Neural progenitor cell (in vitro differentiated cells): ENCODE data around the gene PRKCE. TPM values are rescaled to one million over a fixed set of nuclear protein-coding genes. Genes with fewer than 3 reads are reported as not detected.

Experiments
- DNase-seq: peaks from one replicate; pipeline ENCODE4 v3.0.0-alpha.2; 2016; ENCODE audit warnings: low spot score
- H2AFZ ChIP-seq: fragments of 200-600 bp; sonication (generic); replicated peaks from 2 replicates; pipeline ENCODE4 v1.6.1; 2016; ENCODE audit warnings: antibody characterized with exemption
- H3F3A ChIP-seq: fragments of 200-600 bp; sonication (generic); 2 replicates; pipeline ENCODE4 v1.6.1; 2016; ENCODE audit warnings: antibody characterized with exemption, low read depth
- H3K27ac ChIP-seq: fragments of 200-600 bp; sonication (generic); 2 replicates; pipeline ENCODE4 v1.5.1; 2016; ENCODE audit warnings: mild to moderate bottlenecking
- H3K27me3 ChIP-seq: fragments of 200-600 bp; sonication (generic); 2 replicates; pipeline ENCODE4 v1.6.1; 2016; ENCODE audit warnings: mild to moderate bottlenecking, moderate library complexity
- H3K36me3 ChIP-seq: fragments of 200-600 bp; sonication (generic); 2 replicates; pipeline ENCODE4 v1.5.1; 2016
- H3K4me1 ChIP-seq: fragments of 200-600 bp; sonication (generic); 2 replicates; pipeline ENCODE4 v1.6.1; 2016; ENCODE audit warnings: mixed run types
- H3K4me2 ChIP-seq: fragments of 200-600 bp; sonication (generic); 2 replicates; pipeline ENCODE4 v1.6.1; 2016
- H3K4me3 ChIP-seq: fragments of 200-600 bp; sonication (generic); 2 replicates; pipeline ENCODE4 v1.5.1; 2016
- H3K79me2 ChIP-seq: fragments of 200-600 bp; sonication (generic); 2 replicates; pipeline ENCODE4 v1.6.1; 2016; ENCODE audit warnings: low read depth
- H3K9ac ChIP-seq: fragments of 200-600 bp; sonication (generic); 2 replicates; pipeline ENCODE4 v1.6.1; 2016
- H3K9me3 ChIP-seq: fragments of 200-600 bp; sonication (generic); 2 replicates; pipeline ENCODE4 v1.5.1; 2016; ENCODE audit warnings: low read depth
- H4K20me1 ChIP-seq: fragments of 200-600 bp; sonication (generic); 2 replicates; pipeline ENCODE4 v1.6.1; 2016; ENCODE audit warnings: low read depth
- H3K27ac Mint-ChIP-seq: 3 replicates; pipeline ENCODE4 v1.8.0; 2021; ENCODE audit warnings: mixed read lengths
- H3K27me3 Mint-ChIP-seq: 2 replicates; pipeline ENCODE4 v1.8.0; 2022; ENCODE audit warnings: low read depth, mild to moderate bottlenecking, inconsistent platforms, moderate library complexity, mixed read lengths; ENCODE audit not compliant: insufficient read depth
- H3K36me3 Mint-ChIP-seq: 3 replicates; pipeline ENCODE4 v1.8.0; 2021; ENCODE audit warnings: mixed read lengths
- H3K4me1 Mint-ChIP-seq: 3 replicates; pipeline ENCODE4 v1.8.0; 2021; ENCODE audit warnings: mixed read lengths
- H3K4me3 Mint-ChIP-seq: 3 replicates; pipeline ENCODE4 v1.8.0; 2021; ENCODE audit warnings: mild to moderate bottlenecking, moderate library complexity, mixed read lengths
- H3K9me3 Mint-ChIP-seq: 3 replicates; pipeline ENCODE4 v1.8.0; 2020; ENCODE audit warnings: mixed read lengths
- EZH2 ChIP-seq: fragments of 200-600 bp; sonication (generic); IDR thresholded peaks from 2 replicates; pipeline ENCODE4 v1.6.1; 2017; ENCODE audit warnings: antibody characterized with exemption, mild to moderate bottlenecking, moderate library complexity
- EZH2phosphoT487 ChIP-seq: fragments of 200-600 bp; sonication (generic); IDR thresholded peaks from 2 replicates; pipeline ENCODE4 v1.6.1; 2017; ENCODE audit warnings: antibody characterized with exemption
- total RNA-seq: library from RNA; depleted of rRNA; stranded (reverse); fragments of >200 nt; gene quantifications from 2 replicates; pipeline ENCODE4 v1.2.3, GENCODE V29; 2015; ENCODE audit warnings: low replicate concordance
- TF ChIP-seq, protein P1 (sequence below): fragments of 200-600 bp; sonication (generic); IDR thresholded peaks from 2 replicates; pipeline ENCODE4 v1.5.1; 2017; ENCODE audit warnings: antibody characterized with exemption, mild to moderate bottlenecking

PRKCE gene
- total RNA-seq, 1 donor from 2014 or later, result 4.1 TPM

DNA sequence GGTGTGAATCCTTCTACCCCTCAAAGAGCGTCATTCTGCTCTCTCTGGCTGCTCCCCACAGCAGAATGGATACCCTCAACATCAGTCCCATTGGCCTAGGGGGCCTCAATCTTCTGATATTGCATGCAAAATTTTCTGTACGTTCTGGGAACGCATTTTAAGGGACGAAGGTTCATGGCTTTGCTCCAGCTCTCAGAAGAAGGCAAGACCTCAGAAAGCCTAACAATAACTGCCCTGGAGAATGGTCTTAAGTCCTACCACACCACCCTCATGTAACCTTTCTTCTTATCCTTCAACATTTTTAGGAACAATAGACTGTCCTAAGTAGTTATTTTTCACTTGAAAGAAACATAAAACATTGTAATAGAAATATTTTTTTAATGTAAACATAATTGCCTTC, 212.6 kb downstream of the PRKCE start:
- Histone ChIP-seq H3K4me3 (no peak overlapping the region), H3K27me3 (no peaks in the 10 kb centered on the region), H3K9me3 (no peaks in the 10 kb centered on the region), H3K4me1 (peaks cover 10% of the 10 kb centered on the region), H3K36me3 (no peaks in the 10 kb centered on the region), H4K20me1 (no peaks in the 10 kb centered on the region), H3K4me2 (no peak overlapping the region), H3K79me2 (no peaks in the 10 kb centered on the region), H3K27ac (no peak overlapping the region), H2AFZ (no peak overlapping the region), H3F3A (no peaks in the 10 kb centered on the region), H3K9ac (no peak overlapping the region)
- H3K27ac Mint-ChIP-seq, result no peak overlapping the region
- no peaks in the 10 kb centered on the region for H3K27me3 Mint-ChIP-seq
- H3K36me3 Mint-ChIP-seq, result no peaks in the 10 kb centered on the region
- no peak overlapping the region for H3K4me3 Mint-ChIP-seq
- H3K9me3 Mint-ChIP-seq, result no peaks in the 10 kb centered on the region
- DNase-seq, result no peak
- peaks cover 26% of the 10 kb centered on the region for H3K4me1 Mint-ChIP-seq
- TF ChIP-seq, protein P1, sequence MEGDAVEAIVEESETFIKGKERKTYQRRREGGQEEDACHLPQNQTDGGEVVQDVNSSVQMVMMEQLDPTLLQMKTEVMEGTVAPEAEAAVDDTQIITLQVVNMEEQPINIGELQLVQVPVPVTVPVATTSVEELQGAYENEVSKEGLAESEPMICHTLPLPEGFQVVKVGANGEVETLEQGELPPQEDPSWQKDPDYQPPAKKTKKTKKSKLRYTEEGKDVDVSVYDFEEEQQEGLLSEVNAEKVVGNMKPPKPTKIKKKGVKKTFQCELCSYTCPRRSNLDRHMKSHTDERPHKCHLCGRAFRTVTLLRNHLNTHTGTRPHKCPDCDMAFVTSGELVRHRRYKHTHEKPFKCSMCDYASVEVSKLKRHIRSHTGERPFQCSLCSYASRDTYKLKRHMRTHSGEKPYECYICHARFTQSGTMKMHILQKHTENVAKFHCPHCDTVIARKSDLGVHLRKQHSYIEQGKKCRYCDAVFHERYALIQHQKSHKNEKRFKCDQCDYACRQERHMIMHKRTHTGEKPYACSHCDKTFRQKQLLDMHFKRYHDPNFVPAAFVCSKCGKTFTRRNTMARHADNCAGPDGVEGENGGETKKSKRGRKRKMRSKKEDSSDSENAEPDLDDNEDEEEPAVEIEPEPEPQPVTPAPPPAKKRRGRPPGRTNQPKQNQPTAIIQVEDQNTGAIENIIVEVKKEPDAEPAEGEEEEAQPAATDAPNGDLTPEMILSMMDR, result no peak
- TF ChIP-seq EZH2, result no peak
- no peak for TF ChIP-seq EZH2phosphoT487

DNA sequence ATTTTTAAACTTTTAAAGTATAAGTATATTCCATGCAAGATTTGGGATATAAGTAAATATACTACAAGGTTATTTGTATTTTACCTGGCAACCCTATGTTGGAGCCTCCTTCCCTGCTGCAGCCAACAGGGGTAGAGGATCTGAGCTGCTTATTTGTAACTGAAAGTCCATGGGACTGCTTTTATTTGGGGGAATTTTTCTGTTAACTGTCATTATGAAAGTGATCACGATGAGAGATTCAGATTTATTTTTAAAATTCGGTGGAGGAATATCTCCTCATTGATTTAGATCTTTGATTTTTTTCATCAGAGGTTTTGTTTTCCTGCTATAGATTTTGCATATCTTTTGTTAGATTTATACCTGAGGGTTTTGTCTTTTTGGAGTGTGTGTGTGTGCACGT, 215.9 kb downstream of the PRKCE start:
- H3K27me3 ChIP-seq, result no peaks in the 10 kb centered on the region
- no peak overlapping the region for H3K4me2 ChIP-seq
- H2AFZ ChIP-seq, result no peak overlapping the region
- TF ChIP-seq EZH2, result no peak
- no peak for TF ChIP-seq EZH2phosphoT487
- TF ChIP-seq, protein P1, result no peak
- no peak for DNase-seq
- H3K36me3 Mint-ChIP-seq, result no peaks in the 10 kb centered on the region
- peaks cover 25% of the 10 kb centered on the region for H3K4me1 Mint-ChIP-seq
- H3K27ac ChIP-seq, result no peak overlapping the region
- H3K9me3 Mint-ChIP-seq, result no peaks in the 10 kb centered on the region
- no peaks in the 10 kb centered on the region for H3F3A ChIP-seq
- H3K4me3 ChIP-seq, result no peak overlapping the region
- H3K9me3 ChIP-seq, result no peaks in the 10 kb centered on the region
- H3K79me2 ChIP-seq, result no peaks in the 10 kb centered on the region
- H3K4me3 Mint-ChIP-seq, result no peak overlapping the region
- H4K20me1 ChIP-seq, result no peaks in the 10 kb centered on the region
- no peak overlapping the region for H3K27ac Mint-ChIP-seq
- H3K36me3 ChIP-seq, result no peaks in the 10 kb centered on the region
- H3K9ac ChIP-seq, result no peak overlapping the region
- H3K27me3 Mint-ChIP-seq, result no peaks in the 10 kb centered on the region
- no peaks in the 10 kb centered on the region for H3K4me1 ChIP-seq

DNA sequence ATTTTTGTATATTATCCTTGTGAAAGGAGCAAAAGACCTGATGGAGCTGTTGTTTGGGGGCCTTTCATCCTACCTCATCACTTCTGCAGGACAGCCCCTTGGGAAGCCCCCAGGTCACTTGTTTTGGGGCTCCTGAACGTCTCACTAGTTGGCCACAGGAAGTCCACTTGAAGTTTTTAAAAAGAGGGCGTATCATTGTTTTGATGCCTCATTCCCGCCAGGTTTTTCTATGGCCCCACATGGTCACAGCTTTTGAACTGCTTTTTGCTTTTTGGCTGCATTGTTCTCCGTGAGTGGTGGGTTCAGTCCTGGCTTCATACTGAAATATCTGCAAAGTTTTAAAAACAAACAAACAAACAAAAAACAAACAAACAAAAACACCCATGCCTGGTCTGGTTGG, 216.3 kb downstream of the PRKCE start:
- H3K9me3 Mint-ChIP-seq, result no peaks in the 10 kb centered on the region
- H3K4me2 ChIP-seq, result no peak overlapping the region
- no peaks in the 10 kb centered on the region for H3F3A ChIP-seq
- DNase-seq, result no peak
- no peaks in the 10 kb centered on the region for H3K36me3 ChIP-seq
- H3K4me3 Mint-ChIP-seq, result no peak overlapping the region
- no peaks in the 10 kb centered on the region for H4K20me1 ChIP-seq
- peaks cover 25% of the 10 kb centered on the region for H3K4me1 Mint-ChIP-seq
- no peaks in the 10 kb centered on the region for H3K4me1 ChIP-seq
- no peak overlapping the region for H3K27ac ChIP-seq
- no peaks in the 10 kb centered on the region for H3K27me3 Mint-ChIP-seq
- no peaks in the 10 kb centered on the region for H3K79me2 ChIP-seq
- TF ChIP-seq, protein P1, result no peak
- TF ChIP-seq EZH2 (no peak), EZH2phosphoT487 (no peak)
- no peaks in the 10 kb centered on the region for H3K27me3 ChIP-seq
- no peak overlapping the region for H3K4me3 ChIP-seq
- H3K36me3 Mint-ChIP-seq, result no peaks in the 10 kb centered on the region
- no peak overlapping the region for H3K27ac Mint-ChIP-seq
- no peak overlapping the region for H3K9ac ChIP-seq
- H2AFZ ChIP-seq, result no peak overlapping the region
- no peaks in the 10 kb centered on the region for H3K9me3 ChIP-seq

DNA sequence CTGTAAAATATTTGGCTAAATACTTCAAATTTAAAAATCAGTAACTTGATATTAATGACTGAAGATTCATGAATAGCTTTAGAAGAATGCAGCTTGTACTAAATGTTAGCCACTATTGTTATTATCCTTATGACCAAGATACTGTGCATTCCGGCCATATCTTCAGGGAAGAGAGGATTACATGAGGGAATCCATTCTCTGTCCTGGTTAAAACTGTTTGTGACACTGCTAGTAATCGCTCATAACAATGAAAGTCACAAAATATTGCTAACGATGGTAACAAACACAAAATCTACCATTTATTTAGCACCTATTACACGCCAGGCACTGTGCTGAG, 217.7 kb downstream of the PRKCE start:
- Mint-ChIP-seq H3K4me1 (peaks cover 20% of the 10 kb centered on the region), H3K27ac (no peak overlapping the region), H3K4me3 (no peak overlapping the region), H3K9me3 (no peaks in the 10 kb centered on the region), H3K36me3 (no peaks in the 10 kb centered on the region), H3K27me3 (no peaks in the 10 kb centered on the region)
- Histone ChIP-seq H3K4me3 (no peak overlapping the region), H3K9ac (no peak overlapping the region), H3K4me2 (no peak overlapping the region), H3F3A (no peaks in the 10 kb centered on the region), H3K79me2 (no peaks in the 10 kb centered on the region), H3K36me3 (no peaks in the 10 kb centered on the region), H3K9me3 (no peaks in the 10 kb centered on the region), H3K27ac (no peak overlapping the region), H2AFZ (no peak overlapping the region), H3K27me3 (no peaks in the 10 kb centered on the region), H3K4me1 (no peaks in the 10 kb centered on the region), H4K20me1 (no peaks in the 10 kb centered on the region)
- DNase-seq, result no peak
- TF ChIP-seq EZH2phosphoT487, result no peak
- no peak for TF ChIP-seq EZH2
- TF ChIP-seq, protein P1, result no peak
